IMR-90 (cell line): ENCODE results near the gene RAP2A. TPM values are rescaled to one million over a fixed set of nuclear protein-coding genes. Genes with fewer than 3 reads are reported as not detected.

ENCODE experiments used
- ATAC-seq: fragments of 200-7000 bp; cut with Tn5 transposase; 2 replicates; pipeline ENCODE4 v1.9.1; 2020; ENCODE audit warnings: low read depth, mild to moderate bottlenecking, moderate library complexity
- BruUV-seq: library from RNA; stranded (reverse); fragments of 400-500 nt; replicated peaks from 2 replicates; lab custom pipeline; 2021; lab: Mats Ljungman, UMichigan
- CTCF ChIA-PET: fragments of 300-600 bp; formaldehyde crosslinking; extraction: SDS; loops from one replicate; lab custom pipeline; 2021; ENCODE audit warnings: antibody characterized with exemption; lab: Yijun Ruan, JAX
- POLR2A ChIA-PET: fragments of 300-600 bp; sonication (Branson Sonifier 250); formaldehyde crosslinking; loops from one replicate; lab custom pipeline; 2022; ENCODE audit warnings: antibody characterized with exemption; ENCODE audit not compliant: unreplicated experiment; lab: Charles Lee
- DNase-seq: peaks from one replicate; pipeline ENCODE4 v3.0.0; 2013
- H2AFZ ChIP-seq: replicated peaks from 2 replicates; pipeline ENCODE3; 2013; ENCODE audit warnings: low read length, mild to moderate bottlenecking; ENCODE audit not compliant: poor library complexity
- H2AK5ac ChIP-seq: 2 replicates; pipeline ENCODE4 v1.6.1; 2013; ENCODE audit warnings: low read depth, low read length, inconsistent platforms
- H2AK9ac ChIP-seq: replicated peaks from 2 replicates; pipeline ENCODE3; 2013; ENCODE audit warnings: mild to moderate bottlenecking, low read depth, low read length, moderate library complexity; ENCODE audit not compliant: poor library complexity
- H2BK120ac ChIP-seq: 2 replicates; pipeline ENCODE4 v1.6.1; 2013; ENCODE audit warnings: low read depth, low read length, inconsistent platforms
- H2BK15ac ChIP-seq: 3 replicates; pipeline ENCODE4 v1.6.1; 2013; ENCODE audit warnings: low read depth, low read length, inconsistent platforms
- H2BK20ac ChIP-seq: 2 replicates; pipeline ENCODE4 v1.6.1; 2013; ENCODE audit warnings: low read depth, mild to moderate bottlenecking, inconsistent platforms, low read length, moderate library complexity
- H2BK5ac ChIP-seq: 2 replicates; pipeline ENCODE4 v1.6.1; 2013; ENCODE audit warnings: mild to moderate bottlenecking, low read depth, low read length, inconsistent platforms; ENCODE audit not compliant: poor library complexity, severe bottlenecking
- H3K14ac ChIP-seq: replicated peaks from 2 replicates; pipeline ENCODE4 v1.6.1; 2013; ENCODE audit warnings: low read depth, low read length, inconsistent platforms
- H3K18ac ChIP-seq: 2 replicates; pipeline ENCODE4 v1.6.1; 2013; ENCODE audit warnings: low read depth, low read length, control low read depth
- H3K23ac ChIP-seq: 2 replicates; pipeline ENCODE4 v1.6.1; 2013; ENCODE audit warnings: low read depth, low read length, inconsistent platforms
- H3K27ac ChIP-seq: 2 replicates; pipeline ENCODE4 v1.5.1; 2013; ENCODE audit warnings: mild to moderate bottlenecking, control low read depth, low read length; ENCODE audit not compliant: insufficient read depth
- H3K27me3 ChIP-seq: 2 replicates; pipeline ENCODE4 v1.6.1; 2013; ENCODE audit warnings: low read length; ENCODE audit not compliant: control insufficient read depth, insufficient read depth
- H3K36me3 ChIP-seq: 2 replicates; pipeline ENCODE4 v1.6.1; 2013; ENCODE audit warnings: low read length, mixed read lengths; ENCODE audit not compliant: control insufficient read depth, insufficient read depth
- H3K4ac ChIP-seq: 2 replicates; pipeline ENCODE4 v1.6.1; 2013; ENCODE audit warnings: low read depth, low read length, inconsistent platforms
- H3K4me1 ChIP-seq: 2 replicates; pipeline ENCODE4 v1.6.1; 2013; ENCODE audit warnings: low read length, mixed read lengths; ENCODE audit not compliant: control insufficient read depth, insufficient read depth
- H3K4me2 ChIP-seq: 2 replicates; pipeline ENCODE4 v1.6.1; 2013; ENCODE audit warnings: low read depth, mild to moderate bottlenecking, control low read depth, low read length, moderate library complexity
- H3K4me3 ChIP-seq: 2 replicates; pipeline ENCODE4 v1.5.1; 2013; ENCODE audit warnings: low read depth, mild to moderate bottlenecking, control low read depth, low read length, moderate library complexity; ENCODE audit not compliant: insufficient read depth
- H3K56ac ChIP-seq: 2 replicates; pipeline ENCODE4 v1.6.1; 2013; ENCODE audit warnings: low read length, inconsistent platforms; ENCODE audit not compliant: insufficient read depth; ENCODE audit errors: extremely low read depth
- H3K79me1 ChIP-seq, 2 experiments: 2 replicates each; pipeline ENCODE4 v1.6.1; 2013; ENCODE audit warnings: low read length in 2 of 2, inconsistent platforms in 1 of 2, low read depth in 1 of 2
- H3K9ac ChIP-seq: 2 replicates; pipeline ENCODE4 v1.6.1; 2013; ENCODE audit warnings: low read depth, low read length, control low read depth
- H3K9me1 ChIP-seq: 2 replicates; pipeline ENCODE4 v1.6.1; 2013; ENCODE audit warnings: low read length, inconsistent platforms; ENCODE audit not compliant: insufficient read depth
- H3K9me3 ChIP-seq: 2 replicates; pipeline ENCODE4 v1.6.1; 2013; ENCODE audit warnings: low read length; ENCODE audit not compliant: control insufficient read depth, insufficient read depth
- H4K20me1 ChIP-seq: 2 replicates; pipeline ENCODE4 v1.6.1; 2013; ENCODE audit warnings: low read length, inconsistent platforms; ENCODE audit not compliant: insufficient read depth
- H4K5ac ChIP-seq: 2 replicates; pipeline ENCODE4 v1.6.1; 2013; ENCODE audit warnings: mild to moderate bottlenecking, low read depth, low read length, control low read depth
- H4K8ac ChIP-seq, 2 experiments: 2 replicates each; pipeline ENCODE4 v1.6.1; 2013; ENCODE audit warnings: low read depth in 2 of 2, low read length in 2 of 2, control low read depth in 1 of 2, inconsistent platforms in 1 of 2
- H4K91ac ChIP-seq: 2 replicates; pipeline ENCODE4 v1.6.1; 2013; ENCODE audit warnings: low read depth, low read length, inconsistent platforms; ENCODE audit not compliant: insufficient read depth
- CEBPB ChIP-seq: IDR thresholded peaks from 2 replicates; pipeline ENCODE4 v1.6.1; 2012; ENCODE audit warnings: low read depth, low read length, improper control_type of control experiment
- CHD1 ChIP-seq: IDR thresholded peaks from 2 replicates; pipeline ENCODE4 v1.6.1; 2012; ENCODE audit warnings: low read depth, low read length, improper control_type of control experiment
- FOS ChIP-seq: fragments of 150-350 bp; IDR thresholded peaks from 2 replicates; pipeline ENCODE4 v1.6.1; 2016; ENCODE audit warnings: low read depth, low read length
- MXI1 ChIP-seq: IDR thresholded peaks from 2 replicates; pipeline ENCODE4 v1.6.1; 2012; ENCODE audit warnings: low read depth, mild to moderate bottlenecking, low read length, moderate library complexity, borderline replicate concordance
- POLR2A ChIP-seq: IDR thresholded peaks from 2 replicates; pipeline ENCODE4 v1.6.1; 2012; ENCODE audit warnings: mild to moderate bottlenecking, low read depth, low read length
- RFX5 ChIP-seq: IDR thresholded peaks from 2 replicates; pipeline ENCODE4 v1.8.0; 2012; ENCODE audit warnings: low read depth, mild to moderate bottlenecking, low read length, moderate library complexity
- SMC3 ChIP-seq: fragments of 150-350 bp; IDR thresholded peaks from 2 replicates; pipeline ENCODE4 v1.6.1; 2016; ENCODE audit warnings: low read depth, mild to moderate bottlenecking, antibody characterized with exemption, low read length, moderate library complexity
- WGBS, 2 experiments: methylation state at CpG; one replicate each; pipeline versions ENCODE4 v1.1.5 to v1.1.7; 2013; ENCODE audit warnings: missing lambda C conversion rate in 2 of 2; ENCODE audit not compliant: insufficient read length in 1 of 2; ENCODE audit errors: extremely low coverage in 2 of 2; 5-methylcytosine and 5-hydroxymethylcytosine counted together
- dilution Hi-C: fragments of 300-500 bp; cut with HindIII; formaldehyde crosslinking; loops from one replicate; pipeline ENCODE4 v1.14.3; 2018; ENCODE audit warnings: low sequenced_read_pairs; ENCODE audit not compliant: unreplicated experiment
- in situ Hi-C: fragments of 300-500 bp; cut with MboI; formaldehyde crosslinking; loops from 3 replicates; pipeline ENCODE4 v1.14.3; 2019; ENCODE audit warnings: low sequenced_read_pairs, inconsistent platforms, mixed read lengths
- intact Hi-C: fragments of 100-400 bp; cut with micrococcal nuclease; formaldehyde crosslinking; loops from 2 replicates; pipeline ENCODE4 v1.10.0; 2022
- polyA plus RNA-seq, 3 experiments: library from polyadenylated mRNA; depleted of rRNA; stranded (reverse); fragments of >200 nt; gene quantifications; 2 replicates each; pipeline ENCODE4 v1.2.3, GENCODE V29; 2012; ENCODE audit warnings: low replicate concordance in 1 of 3
- total RNA-seq: library from RNA; depleted of rRNA; stranded (reverse); fragments of >200 nt; gene quantifications from 2 replicates; pipeline ENCODE4 v1.2.3, GENCODE V29; 2012
- TF ChIP-seq, protein P1 (sequence below): fragments of 150-350 bp; IDR thresholded peaks from 2 replicates; pipeline ENCODE4 v1.6.1; 2016; ENCODE audit warnings: low read depth, mild to moderate bottlenecking, low read length, moderate library complexity, borderline replicate concordance
- TF ChIP-seq, protein P2 (sequence below): conservative IDR thresholded peaks from 2 replicates; pipeline ENCODE4 v1.5.1; 2012; ENCODE audit warnings: mild to moderate bottlenecking, low read depth, low read length, improper control_type of control experiment
- TF ChIP-seq, protein P3 (sequence below): fragments of 150-350 bp; IDR thresholded peaks from 2 replicates; pipeline ENCODE4 v1.6.1; 2017; ENCODE audit warnings: mild to moderate bottlenecking, antibody characterized with exemption, low read length, low read depth

Gene RAP2A
- total and polyA plus RNA-seq, 2 of the 4 experiments (the other 2 are of a cell fraction) = 6.4 to 21.0 TPM

DNA sequence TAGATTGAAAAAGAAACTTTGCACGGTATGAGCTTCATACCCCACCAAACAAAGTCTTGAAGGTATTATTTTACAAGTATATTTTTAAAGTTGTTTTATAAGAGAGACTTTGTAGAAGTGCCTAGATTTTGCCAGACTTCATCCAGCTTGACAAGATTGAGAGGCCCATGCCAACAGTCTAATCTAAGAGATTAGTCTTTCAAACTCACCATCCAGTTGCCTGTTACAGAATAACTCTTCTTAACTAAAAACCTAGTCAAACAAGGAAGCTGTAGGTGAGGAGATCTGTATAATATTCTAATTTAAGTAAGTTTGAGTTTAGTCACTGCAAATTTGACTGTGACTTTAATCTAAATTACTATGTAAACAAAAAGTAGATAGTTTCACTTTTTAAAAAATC is 41.9 kb upstream of the RAP2A start:
- H3K14ac ChIP-seq = peak overlapping the region; percentile 63; the same call in 1 of the 2 replicates
- ChIA-PET POLR2A (interaction anchor here (0.6 kb wide), 1 partner anchor 227 kb away, joined by 3 read pairs; no protein-coding TSS in a partner anchor), CTCF (no interaction called here)
- H2AFZ ChIP-seq = no peak overlapping the region
- WGBS, 2 experiments = no CpG with 5 or more reads among the region's 1 CpG
- no peak overlapping the region for H3K56ac ChIP-seq
- no peak overlapping the region for H4K8ac ChIP-seq
- no peaks in the 10 kb centered on the region for H3K9me3 ChIP-seq
- no peak overlapping the region for H2BK20ac ChIP-seq
- TF ChIP-seq FOS (no peak), SMC3 (no peak), POLR2A (no peak), CHD1 (no peak), RFX5 (no peak), MXI1 (no peak), CEBPB (no peak)
- TF ChIP-seq, protein P1, sequence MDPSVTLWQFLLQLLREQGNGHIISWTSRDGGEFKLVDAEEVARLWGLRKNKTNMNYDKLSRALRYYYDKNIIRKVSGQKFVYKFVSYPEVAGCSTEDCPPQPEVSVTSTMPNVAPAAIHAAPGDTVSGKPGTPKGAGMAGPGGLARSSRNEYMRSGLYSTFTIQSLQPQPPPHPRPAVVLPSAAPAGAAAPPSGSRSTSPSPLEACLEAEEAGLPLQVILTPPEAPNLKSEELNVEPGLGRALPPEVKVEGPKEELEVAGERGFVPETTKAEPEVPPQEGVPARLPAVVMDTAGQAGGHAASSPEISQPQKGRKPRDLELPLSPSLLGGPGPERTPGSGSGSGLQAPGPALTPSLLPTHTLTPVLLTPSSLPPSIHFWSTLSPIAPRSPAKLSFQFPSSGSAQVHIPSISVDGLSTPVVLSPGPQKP = no peak
- TF ChIP-seq, protein P2, sequence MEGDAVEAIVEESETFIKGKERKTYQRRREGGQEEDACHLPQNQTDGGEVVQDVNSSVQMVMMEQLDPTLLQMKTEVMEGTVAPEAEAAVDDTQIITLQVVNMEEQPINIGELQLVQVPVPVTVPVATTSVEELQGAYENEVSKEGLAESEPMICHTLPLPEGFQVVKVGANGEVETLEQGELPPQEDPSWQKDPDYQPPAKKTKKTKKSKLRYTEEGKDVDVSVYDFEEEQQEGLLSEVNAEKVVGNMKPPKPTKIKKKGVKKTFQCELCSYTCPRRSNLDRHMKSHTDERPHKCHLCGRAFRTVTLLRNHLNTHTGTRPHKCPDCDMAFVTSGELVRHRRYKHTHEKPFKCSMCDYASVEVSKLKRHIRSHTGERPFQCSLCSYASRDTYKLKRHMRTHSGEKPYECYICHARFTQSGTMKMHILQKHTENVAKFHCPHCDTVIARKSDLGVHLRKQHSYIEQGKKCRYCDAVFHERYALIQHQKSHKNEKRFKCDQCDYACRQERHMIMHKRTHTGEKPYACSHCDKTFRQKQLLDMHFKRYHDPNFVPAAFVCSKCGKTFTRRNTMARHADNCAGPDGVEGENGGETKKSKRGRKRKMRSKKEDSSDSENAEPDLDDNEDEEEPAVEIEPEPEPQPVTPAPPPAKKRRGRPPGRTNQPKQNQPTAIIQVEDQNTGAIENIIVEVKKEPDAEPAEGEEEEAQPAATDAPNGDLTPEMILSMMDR = no peak
- TF ChIP-seq, protein P3, sequence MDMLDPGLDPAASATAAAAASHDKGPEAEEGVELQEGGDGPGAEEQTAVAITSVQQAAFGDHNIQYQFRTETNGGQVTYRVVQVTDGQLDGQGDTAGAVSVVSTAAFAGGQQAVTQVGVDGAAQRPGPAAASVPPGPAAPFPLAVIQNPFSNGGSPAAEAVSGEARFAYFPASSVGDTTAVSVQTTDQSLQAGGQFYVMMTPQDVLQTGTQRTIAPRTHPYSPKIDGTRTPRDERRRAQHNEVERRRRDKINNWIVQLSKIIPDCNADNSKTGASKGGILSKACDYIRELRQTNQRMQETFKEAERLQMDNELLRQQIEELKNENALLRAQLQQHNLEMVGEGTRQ = no peak
- no peak for DNase-seq
- intact Hi-C loops = loop anchor here (10.0 kb wide), 1 partner anchor 413 kb away; no protein-coding TSS in a partner anchor
- H4K5ac ChIP-seq = no peak overlapping the region
- dilution Hi-C loops = no loop called here
- no peak overlapping the region for H3K23ac ChIP-seq
- peaks cover 18 to 32% of the 10 kb centered on the region in 2 experiments; a peak in 3 of 4 replicates for H3K79me1 ChIP-seq
- H3K4me2 ChIP-seq = no peak overlapping the region
- peaks cover 16% of the 10 kb centered on the region for H3K36me3 ChIP-seq
- BruUV-seq = no TSS peak
- no peak overlapping the region for H3K9ac ChIP-seq
- H3K18ac ChIP-seq = no peak overlapping the region
- 0 out of 3 replicates have a peak overlapping the region, but pooled peaks have one; percentile 25 for H2BK15ac ChIP-seq
- H4K91ac ChIP-seq = no peak overlapping the region
- H4K20me1 ChIP-seq = peaks cover 5% of the 10 kb centered on the region; the same call in 1 of the 2 replicates
- peaks cover 12% of the 10 kb centered on the region; the same call in 1 of the 2 replicates for H3K9me1 ChIP-seq
- no peaks in the 10 kb centered on the region for H3K27me3 ChIP-seq
- H3K4ac ChIP-seq = no peak overlapping the region
- in situ Hi-C loops = no loop called here
- no peak overlapping the region for H2AK5ac ChIP-seq
- peaks cover 5% of the 10 kb centered on the region for H3K4me1 ChIP-seq
- ATAC-seq = no peak
- no peak overlapping the region for H2BK120ac ChIP-seq
- H2BK5ac ChIP-seq = peak overlapping the region; percentile 61
- H3K27ac ChIP-seq = no peak overlapping the region
- no peak overlapping the region for H2AK9ac ChIP-seq
- H3K4me3 ChIP-seq = no peak overlapping the region
